Measurements from ENCODE around the gene SLC6A6. TPM values are rescaled to one million over a fixed set of nuclear protein-coding genes. Genes with fewer than 3 reads are reported as not detected.

The SLC6A6 gene
- total and polyA plus RNA-seq, 10 donors: 3.4 to 150 (median 104) TPM

- WGBS, 5 donors: 79 to 88% (median 86%) methylated on average over 26 of the region's 26 CpGs
- H3K4me1 ChIP-seq: peaks cover 0 to 2% (median under 1%) of the 10 kb centered on the region in 6 donors
- no peak for DNase-seq
- TF ChIP-seq CTCF (IDR thresholded peaks at IDR 0.05 in 8 of 11, conservative IDR thresholded peaks at IDR 0.05 in 3 of 11) (no peak), POLR2AphosphoS5 (IDR thresholded peaks at IDR 0.05) (no peak), POLR2A (IDR thresholded peaks at IDR 0.05) (no peak)
- no peaks in the 10 kb centered on the region for H3K27me3 ChIP-seq (replicated peaks in 1 of 7)
- intact Hi-C loops (cut with DNase I; ENCODE audit: low total_unique reads): no loop called here
- H3K9me3 ChIP-seq: no peaks in the 10 kb centered on the region
- no peak overlapping the region for H3K27ac ChIP-seq
- H3K4me3 ChIP-seq: no peak overlapping the region
- no peaks in the 10 kb centered on the region for H3K36me3 ChIP-seq
Observed at GRCh38 chr3:14358426-14359211, 43.8 kb upstream of the SLC6A6 start.

GRCh38 chr3:14359348-14359747 lies 43.1 kb upstream of the SLC6A6 start:
- H3K9me3 ChIP-seq: no peaks in the 10 kb centered on the region
- H3K36me3 ChIP-seq: no peaks in the 10 kb centered on the region
- no peak overlapping the region for H3K27ac ChIP-seq
- DNase-seq: no peak
- WGBS, 5 donors: 85 to 93% (median 91%) methylated on average over 3 of the region's 3 CpGs
- H3K4me3 ChIP-seq: no peak overlapping the region
- intact Hi-C loops (cut with DNase I; ENCODE audit: low total_unique reads): no loop called here
- H3K4me1 ChIP-seq: peaks cover 0 to 9% (median 2%) of the 10 kb centered on the region in 6 donors
- H3K27me3 ChIP-seq (replicated peaks in 1 of 7): no peaks in the 10 kb centered on the region
- TF ChIP-seq POLR2AphosphoS5 (IDR thresholded peaks at IDR 0.05) (no peak), CTCF (IDR thresholded peaks at IDR 0.05 in 8 of 11, conservative IDR thresholded peaks at IDR 0.05 in 3 of 11) (no peak), POLR2A (IDR thresholded peaks at IDR 0.05) (no peak)

GRCh38 chr3:14360123-14360881 lies 42.1 kb upstream of the SLC6A6 start:
- intact Hi-C loops (cut with DNase I; ENCODE audit: low total_unique reads): no loop called here
- Histone ChIP-seq H3K36me3 (no peaks in the 10 kb centered on the region), H3K4me1 (peaks cover 0 to 11% (median 2%) of the 10 kb centered on the region in 6 donors), H3K9me3 (no peaks in the 10 kb centered on the region), H3K4me3 (no peak overlapping the region), H3K27ac (no peak overlapping the region), H3K27me3 (replicated peaks in 1 of 7) (no peaks in the 10 kb centered on the region)
- no peak for DNase-seq
- no peak for TF ChIP-seq POLR2AphosphoS5 (IDR thresholded peaks at IDR 0.05)
- no peak for TF ChIP-seq POLR2A (IDR thresholded peaks at IDR 0.05)
- TF ChIP-seq CTCF (IDR thresholded peaks at IDR 0.05 in 8 of 11, conservative IDR thresholded peaks at IDR 0.05 in 3 of 11): no peak
- 61 to 91% (median 85%) methylated on average over 10 to 14 of the region's 14 CpGs for WGBS, 5 donors

Data from spleen (tissue), 11 donors.